GM19372 (cell line): ENCODE data around the gene PEX7.
A peak's percentile ranks its signal among the peaks of the same experiment; 100 is the strongest.
"Not testable (repeated sequence)": the region's sequence is repeated elsewhere in the genome, so short reads cannot be mapped to it uniquely, and the experiment has no call there.

Experiments
- ATAC-seq: cut with Tn5 transposase; IDR thresholded peaks from one replicate; pipeline ENCODE4 v1.9.1; 2021; ENCODE audit warnings: mild to moderate bottlenecking, low read depth, moderate library complexity; ENCODE audit not compliant: unreplicated experiment

Gene PEX7

GRCh38 chr6:136822376-136823127, at the start of gene PEX7:
Gene PEX7, plus strand, starts transcription at chr6:136822592. Its CDS starts 74 bp downstream, at chr6:136822666.
- peak; percentile 97 for ATAC-seq

GRCh38 chr6:136772685-136773472, 49.5 kb upstream of the PEX7 start:
- peak; percentile 53 for ATAC-seq

- no peak for ATAC-seq
Observed at GRCh38 chr6:136773473-136773796, 49.0 kb upstream of the PEX7 start.

GRCh38 chr6:136774228-136775041, 48.0 kb upstream of the PEX7 start:
- no peak for ATAC-seq

- no peak for ATAC-seq
Observed at GRCh38 chr6:136775081-136775480, 47.3 kb upstream of the PEX7 start.

GRCh38 chr6:136775548-136775947, 46.8 kb upstream of the PEX7 start:
- no peak for ATAC-seq

GRCh38 chr6:136777651-136778050, 44.7 kb upstream of the PEX7 start:
- ATAC-seq: no peak

- no peak for ATAC-seq
Observed at GRCh38 chr6:136779682-136780081, 42.7 kb upstream of the PEX7 start.

GRCh38 chr6:136780972-136781371, 41.4 kb upstream of the PEX7 start:
- ATAC-seq: no peak

GRCh38 chr6:136782021-136782770, 40.2 kb upstream of the PEX7 start:
- no peak for ATAC-seq

GRCh38 chr6:136783021-136783420, 39.4 kb upstream of the PEX7 start:
- ATAC-seq: no peak

GRCh38 chr6:136783495-136784270, 38.7 kb upstream of the PEX7 start:
- ATAC-seq: peak; percentile 60

GRCh38 chr6:136784271-136784664, 38.1 kb upstream of the PEX7 start:
- no peak for ATAC-seq

- ATAC-seq: no peak
Observed at GRCh38 chr6:136784910-136785746, 37.3 kb upstream of the PEX7 start.

GRCh38 chr6:136786658-136787057, 35.7 kb upstream of the PEX7 start:
- no peak for ATAC-seq

- no peak for ATAC-seq
Observed at GRCh38 chr6:136787726-136788068, 34.7 kb upstream of the PEX7 start.

- ATAC-seq: no peak
Observed at GRCh38 chr6:136788069-136788902, 34.1 kb upstream of the PEX7 start.

GRCh38 chr6:136789440-136789839, 33.0 kb upstream of the PEX7 start:
- ATAC-seq: not testable (repeated sequence)
